ENCODE results near the gene MTHFD1. TPM values are rescaled to one million over a fixed set of nuclear protein-coding genes. Genes with fewer than 3 reads are reported as not detected.

MTHFD1 gene
- total RNA-seq, 1 experiment from 2014 or later: 72.7 TPM

GRCh38 chr14:64506721-64507120 lies 118.6 kb downstream of the MTHFD1 start:
- no TSS peak for BruUV-seq (replicated peaks)
- Mint-ChIP-seq H3K27me3 (ENCODE audit: insufficient read depth, unreplicated experiment) (no peaks in the 10 kb centered on the region), H3K4me1 (ENCODE audit: insufficient read depth, unreplicated experiment) (peaks cover 49% of the 10 kb centered on the region), H3K27ac (ENCODE audit: low read depth, unreplicated experiment) (peak overlapping the region; percentile 86), H3K36me3 (ENCODE audit: insufficient read depth, unreplicated experiment) (peaks cover 22% of the 10 kb centered on the region), H3K9me3 (ENCODE audit: unreplicated experiment) (no peaks in the 10 kb centered on the region), H3K4me3 (ENCODE audit: unreplicated experiment) (peak overlapping the region; percentile 83)
- POLR2A ChIA-PET: interaction anchor here (0.9 to 5.3 kb wide), 6 partner anchors 9 to 174 kb away, joined by 3 to 35 read pairs (median 11); partner anchors contain the start of gene HSPA2
- intact Hi-C loops (cut with micrococcal nuclease): loop anchor here (2.0 to 10.0 kb wide), 2 partner anchors 130 to 162 kb away; no protein-coding TSS in a partner anchor
- DNase-seq (ENCODE audit: unreplicated experiment): no peak
- CTCF ChIA-PET: no interaction called here
- no peak for TF ChIP-seq CTCF (IDR thresholded peaks at IDR 0.05; ENCODE audit: unreplicated experiment)

GRCh38 chr14:64507376-64508156 lies 119.4 kb downstream of the MTHFD1 start:
- CTCF ChIA-PET: interaction anchor here (0.7 to 1.0 kb wide), 2 partner anchors 130 to 164 kb away, joined by 3 read pairs; no protein-coding TSS in a partner anchor

DNA sequence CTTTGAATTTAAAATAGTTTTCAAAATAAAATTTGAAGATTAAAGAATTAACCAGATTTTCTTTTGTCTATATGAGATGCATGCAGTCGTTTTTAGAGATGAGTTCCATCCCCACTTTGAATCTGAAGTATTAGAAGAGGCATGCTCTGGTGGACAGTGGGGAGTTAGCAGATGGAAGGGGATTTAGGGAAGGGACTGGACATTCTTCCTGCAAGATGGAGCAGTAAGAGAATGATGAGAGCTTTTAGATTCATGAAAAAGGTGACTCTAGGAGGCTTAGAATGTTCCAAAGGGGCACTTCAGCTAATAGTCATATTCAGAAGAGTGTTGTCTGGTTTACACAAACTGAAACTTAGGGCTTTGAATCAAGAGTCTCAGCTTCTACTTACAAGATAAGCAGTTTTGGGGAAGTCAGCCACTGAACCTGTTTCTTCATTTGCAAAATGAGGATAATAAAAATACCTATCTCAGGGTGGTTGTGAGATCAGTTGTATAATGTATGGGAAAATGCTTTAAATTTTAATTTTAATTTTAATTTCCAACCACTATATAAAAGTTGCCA lies 120.1 kb downstream of the MTHFD1 start:
- no peak for DNase-seq (ENCODE audit: unreplicated experiment)
- H3K4me1 Mint-ChIP-seq (ENCODE audit: insufficient read depth, unreplicated experiment): peaks cover 35% of the 10 kb centered on the region
- peaks cover 20% of the 10 kb centered on the region for H3K36me3 Mint-ChIP-seq (ENCODE audit: insufficient read depth, unreplicated experiment)
- BruUV-seq (replicated peaks): no TSS peak
- H3K27me3 Mint-ChIP-seq (ENCODE audit: insufficient read depth, unreplicated experiment): no peaks in the 10 kb centered on the region
- no peak overlapping the region for H3K27ac Mint-ChIP-seq (ENCODE audit: low read depth, unreplicated experiment)
- ChIA-PET POLR2A (interaction anchor here (0.6 to 1.4 kb wide), 6 partner anchors 13 to 465 kb away, joined by 3 to 5 read pairs (median 3); no protein-coding TSS in a partner anchor), CTCF (interaction anchor here (0.7 to 1.4 kb wide), 4 partner anchors 128 to 383 kb away, joined by 3 to 6 read pairs (median 4); no protein-coding TSS in a partner anchor)
- peak overlapping the region; percentile 83 for H3K4me3 Mint-ChIP-seq (ENCODE audit: unreplicated experiment)
- intact Hi-C loops (cut with micrococcal nuclease): loop anchor here (10.0 kb wide), 1 partner anchor 163 kb away; no protein-coding TSS in a partner anchor
- TF ChIP-seq CTCF (IDR thresholded peaks at IDR 0.05; ENCODE audit: unreplicated experiment): no peak
- no peaks in the 10 kb centered on the region for H3K9me3 Mint-ChIP-seq (ENCODE audit: unreplicated experiment)

More at GRCh38 chr14:64507376-64508156, 119.4 kb downstream of the MTHFD1 start:
- peak overlapping the region; percentile 83 for H3K4me3 Mint-ChIP-seq (ENCODE audit: unreplicated experiment)
- no peak for TF ChIP-seq CTCF (IDR thresholded peaks at IDR 0.05; ENCODE audit: unreplicated experiment)
- H3K9me3 Mint-ChIP-seq (ENCODE audit: unreplicated experiment): no peaks in the 10 kb centered on the region
- intact Hi-C loops (cut with micrococcal nuclease): loop anchor here (2.0 to 10.0 kb wide), 2 partner anchors 129 to 163 kb away; no protein-coding TSS in a partner anchor
- peaks cover 20% of the 10 kb centered on the region for H3K36me3 Mint-ChIP-seq (ENCODE audit: insufficient read depth, unreplicated experiment)
- peaks cover 40% of the 10 kb centered on the region for H3K4me1 Mint-ChIP-seq (ENCODE audit: insufficient read depth, unreplicated experiment)
- H3K27me3 Mint-ChIP-seq (ENCODE audit: insufficient read depth, unreplicated experiment): no peaks in the 10 kb centered on the region
- DNase-seq (ENCODE audit: unreplicated experiment): peak; percentile 65
- no TSS peak for BruUV-seq (replicated peaks)
- peak overlapping the region; percentile 86 for H3K27ac Mint-ChIP-seq (ENCODE audit: low read depth, unreplicated experiment)
- POLR2A ChIA-PET: interaction anchor here (0.8 to 3.9 kb wide), 4 partner anchors 8 to 174 kb away, joined by 3 to 18 read pairs (median 4); no protein-coding TSS in a partner anchor

DNA sequence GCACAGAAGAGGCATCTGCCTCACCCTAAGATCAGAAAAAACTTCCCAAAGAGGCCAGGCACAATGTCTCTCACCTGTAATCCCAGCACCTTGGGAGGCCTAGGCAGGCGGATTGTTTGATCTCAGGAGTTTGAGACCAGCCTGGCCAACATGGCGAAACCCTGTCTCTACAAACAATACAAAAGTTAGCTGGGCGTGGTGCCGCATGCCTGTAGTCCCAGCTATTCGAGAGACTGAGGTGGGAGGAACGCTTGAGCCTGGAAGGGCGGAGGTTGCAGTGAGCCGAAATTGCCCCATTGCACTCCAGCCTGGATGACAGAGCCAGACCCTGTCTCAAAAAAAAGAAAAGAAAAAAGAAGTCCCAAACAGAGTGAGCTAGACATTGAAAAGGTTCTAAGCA lies 120.9 kb downstream of the MTHFD1 start:
- H3K4me1 Mint-ChIP-seq (ENCODE audit: insufficient read depth, unreplicated experiment): peaks cover 35% of the 10 kb centered on the region
- H3K36me3 Mint-ChIP-seq (ENCODE audit: insufficient read depth, unreplicated experiment): peaks cover 15% of the 10 kb centered on the region
- no TSS peak for BruUV-seq (replicated peaks)
- no peak overlapping the region for H3K27ac Mint-ChIP-seq (ENCODE audit: low read depth, unreplicated experiment)
- H3K4me3 Mint-ChIP-seq (ENCODE audit: unreplicated experiment): no peak overlapping the region
- TF ChIP-seq CTCF (IDR thresholded peaks at IDR 0.05; ENCODE audit: unreplicated experiment): no peak
- CTCF ChIA-PET: interaction anchor here (0.6 to 1.4 kb wide), 7 partner anchors 12 to 383 kb away, joined by 3 to 6 read pairs (median 4); no protein-coding TSS in a partner anchor
- H3K9me3 Mint-ChIP-seq (ENCODE audit: unreplicated experiment): no peaks in the 10 kb centered on the region
- POLR2A ChIA-PET: interaction anchor here (0.7 to 1.4 kb wide), 5 partner anchors 12 to 155 kb away, joined by 3 to 5 read pairs (median 3); no protein-coding TSS in a partner anchor
- intact Hi-C loops (cut with micrococcal nuclease): loop anchor here (10.0 kb wide), 1 partner anchor 164 kb away; no protein-coding TSS in a partner anchor
- H3K27me3 Mint-ChIP-seq (ENCODE audit: insufficient read depth, unreplicated experiment): no peaks in the 10 kb centered on the region
- no peak for DNase-seq (ENCODE audit: unreplicated experiment)

Data from MCF 10A (cell line).